ENCODE data around the gene ZEB2. TPM values are rescaled to one million over a fixed set of nuclear protein-coding genes. Genes with fewer than 3 reads are reported as not detected.

Gene ZEB2
- total RNA-seq, 1 experiment from 2014 or later, result 29.4 TPM

GRCh38 chr2:144514616-144515091 is 5.3 kb downstream of the ZEB2 start:
- Histone ChIP-seq H3K36me3 (ENCODE audit: insufficient read depth, low read length) (no peaks in the 10 kb centered on the region; the same call in 1 of the 2 replicates), H2AFZ (ENCODE audit: low read length) (no peak overlapping the region), H3K27ac (ENCODE audit: low read length) (no peak overlapping the region), H3K4me3 (ENCODE audit: low read length) (no peak overlapping the region), H3K9ac (ENCODE audit: low read length) (no peak overlapping the region), H3K4me1 (ENCODE audit: low read length) (peaks cover 50% of the 10 kb centered on the region), H3K4me2 (ENCODE audit: low read depth, low read length, poor library complexity, severe bottlenecking) (no peak overlapping the region), H3K9me3 (ENCODE audit: low read length) (no peaks in the 10 kb centered on the region), H3K27me3 (ENCODE audit: low read length) (no peaks in the 10 kb centered on the region), H3K9me2 (replicated peaks; ENCODE audit: insufficient read depth, low read length) (no peaks in the 10 kb centered on the region), H3K79me2 (ENCODE audit: low read length) (peaks cover 12% of the 10 kb centered on the region; the same call in 1 of the 2 replicates), H4K20me1 (ENCODE audit: insufficient read depth, low read depth, low read length) (peaks cover 23% of the 10 kb centered on the region; the same call in 1 of the 2 replicates)
- DNase-seq, result no peak

- Histone ChIP-seq H3K9me3 (ENCODE audit: low read length) (no peaks in the 10 kb centered on the region), H2AFZ (ENCODE audit: low read length) (no peak overlapping the region), H3K27me3 (ENCODE audit: low read length) (no peaks in the 10 kb centered on the region), H4K20me1 (ENCODE audit: insufficient read depth, low read depth, low read length) (peaks cover 23% of the 10 kb centered on the region; the same call in 1 of the 2 replicates), H3K9me2 (replicated peaks; ENCODE audit: insufficient read depth, low read length) (no peaks in the 10 kb centered on the region), H3K27ac (ENCODE audit: low read length) (no peak overlapping the region), H3K4me2 (ENCODE audit: low read depth, low read length, poor library complexity, severe bottlenecking) (no peak overlapping the region), H3K36me3 (ENCODE audit: insufficient read depth, low read length) (no peaks in the 10 kb centered on the region; the same call in 1 of the 2 replicates), H3K79me2 (ENCODE audit: low read length) (peaks cover 12% of the 10 kb centered on the region; the same call in 1 of the 2 replicates), H3K4me3 (ENCODE audit: low read length) (no peak overlapping the region), H3K4me1 (ENCODE audit: low read length) (peaks cover 45% of the 10 kb centered on the region), H3K9ac (ENCODE audit: low read length) (no peak overlapping the region)
- DNase-seq, result no peak
These were observed 6.4 kb downstream of the ZEB2 start for GRCh38 chr2:144513388-144514101.

- H3K9ac ChIP-seq (ENCODE audit: low read length), result no peak overlapping the region
- no peaks in the 10 kb centered on the region for H3K9me3 ChIP-seq (ENCODE audit: low read length)
- no peaks in the 10 kb centered on the region for H3K27me3 ChIP-seq (ENCODE audit: low read length)
- H3K4me1 ChIP-seq (ENCODE audit: low read length), result peaks cover 45% of the 10 kb centered on the region
- H3K4me3 ChIP-seq (ENCODE audit: low read length), result no peak overlapping the region
- no peaks in the 10 kb centered on the region; the same call in 1 of the 2 replicates for H3K36me3 ChIP-seq (ENCODE audit: insufficient read depth, low read length)
- no peak for DNase-seq
- no peak overlapping the region for H3K4me2 ChIP-seq (ENCODE audit: low read depth, low read length, poor library complexity, severe bottlenecking)
- no peak overlapping the region for H3K27ac ChIP-seq (ENCODE audit: low read length)
- peaks cover 12% of the 10 kb centered on the region; the same call in 1 of the 2 replicates for H3K79me2 ChIP-seq (ENCODE audit: low read length)
- peaks cover 23% of the 10 kb centered on the region; the same call in 1 of the 2 replicates for H4K20me1 ChIP-seq (ENCODE audit: insufficient read depth, low read depth, low read length)
- H3K9me2 ChIP-seq (replicated peaks; ENCODE audit: insufficient read depth, low read length), result no peaks in the 10 kb centered on the region
- no peak overlapping the region for H2AFZ ChIP-seq (ENCODE audit: low read length)
These were observed 7.0 kb downstream of the ZEB2 start for GRCh38 chr2:144512891-144513351.

GRCh38 chr2:144512470-144512869 is 7.4 kb downstream of the ZEB2 start:
- H3K27me3 ChIP-seq (ENCODE audit: low read length), result no peaks in the 10 kb centered on the region
- no peaks in the 10 kb centered on the region for H3K9me2 ChIP-seq (replicated peaks; ENCODE audit: insufficient read depth, low read length)
- DNase-seq, result no peak
- peaks cover 49% of the 10 kb centered on the region for H3K4me1 ChIP-seq (ENCODE audit: low read length)
- H4K20me1 ChIP-seq (ENCODE audit: insufficient read depth, low read depth, low read length), result peaks cover 23% of the 10 kb centered on the region; the same call in 1 of the 2 replicates
- H3K9ac ChIP-seq (ENCODE audit: low read length), result no peak overlapping the region
- no peak overlapping the region for H3K4me3 ChIP-seq (ENCODE audit: low read length)
- H3K4me2 ChIP-seq (ENCODE audit: low read depth, low read length, poor library complexity, severe bottlenecking), result no peak overlapping the region
- no peaks in the 10 kb centered on the region for H3K9me3 ChIP-seq (ENCODE audit: low read length)
- H2AFZ ChIP-seq (ENCODE audit: low read length), result no peak overlapping the region
- no peak overlapping the region for H3K27ac ChIP-seq (ENCODE audit: low read length)
- peaks cover 12% of the 10 kb centered on the region; the same call in 1 of the 2 replicates for H3K79me2 ChIP-seq (ENCODE audit: low read length)
- H3K36me3 ChIP-seq (ENCODE audit: insufficient read depth, low read length), result no peaks in the 10 kb centered on the region; the same call in 1 of the 2 replicates

GRCh38 chr2:144511937-144512336 is 8.0 kb downstream of the ZEB2 start:
- Histone ChIP-seq H2AFZ (ENCODE audit: low read length) (no peak overlapping the region), H3K9ac (ENCODE audit: low read length) (no peak overlapping the region), H3K4me3 (ENCODE audit: low read length) (no peak overlapping the region), H4K20me1 (ENCODE audit: insufficient read depth, low read depth, low read length) (peaks cover 23% of the 10 kb centered on the region; the same call in 1 of the 2 replicates), H3K27me3 (ENCODE audit: low read length) (no peaks in the 10 kb centered on the region), H3K27ac (ENCODE audit: low read length) (no peak overlapping the region), H3K4me2 (ENCODE audit: low read depth, low read length, poor library complexity, severe bottlenecking) (peak overlapping the region; percentile 47), H3K4me1 (ENCODE audit: low read length) (peaks cover 52% of the 10 kb centered on the region), H3K79me2 (ENCODE audit: low read length) (peaks cover 12% of the 10 kb centered on the region; the same call in 1 of the 2 replicates), H3K9me3 (ENCODE audit: low read length) (no peaks in the 10 kb centered on the region), H3K36me3 (ENCODE audit: insufficient read depth, low read length) (no peaks in the 10 kb centered on the region; the same call in 1 of the 2 replicates), H3K9me2 (replicated peaks; ENCODE audit: insufficient read depth, low read length) (no peaks in the 10 kb centered on the region)
- DNase-seq, result no peak

GRCh38 chr2:144511226-144511810 is 8.6 kb downstream of the ZEB2 start:
- no peaks in the 10 kb centered on the region for H3K27me3 ChIP-seq (ENCODE audit: low read length)
- no peaks in the 10 kb centered on the region for H3K9me2 ChIP-seq (replicated peaks; ENCODE audit: insufficient read depth, low read length)
- no peaks in the 10 kb centered on the region for H3K9me3 ChIP-seq (ENCODE audit: low read length)
- H4K20me1 ChIP-seq (ENCODE audit: insufficient read depth, low read depth, low read length), result peaks cover 23% of the 10 kb centered on the region; the same call in 1 of the 2 replicates
- peak overlapping the region; percentile 47 for H3K4me2 ChIP-seq (ENCODE audit: low read depth, low read length, poor library complexity, severe bottlenecking)
- peaks cover 52% of the 10 kb centered on the region for H3K4me1 ChIP-seq (ENCODE audit: low read length)
- peaks cover 12% of the 10 kb centered on the region; the same call in 1 of the 2 replicates for H3K79me2 ChIP-seq (ENCODE audit: low read length)
- no peaks in the 10 kb centered on the region; the same call in 1 of the 2 replicates for H3K36me3 ChIP-seq (ENCODE audit: insufficient read depth, low read length)
- H2AFZ ChIP-seq (ENCODE audit: low read length), result no peak overlapping the region
- H3K4me3 ChIP-seq (ENCODE audit: low read length), result peak overlapping the region; percentile 24; the same call in 1 of the 2 replicates
- H3K9ac ChIP-seq (ENCODE audit: low read length), result no peak overlapping the region
- H3K27ac ChIP-seq (ENCODE audit: low read length), result no peak overlapping the region
- DNase-seq, result no peak

- Histone ChIP-seq H3K27ac (ENCODE audit: low read length) (no peak overlapping the region), H3K79me2 (ENCODE audit: low read length) (peaks cover 12% of the 10 kb centered on the region; the same call in 1 of the 2 replicates), H3K9ac (ENCODE audit: low read length) (0 out of 2 replicates have a peak overlapping the region, but pooled peaks have one; percentile 25), H4K20me1 (ENCODE audit: insufficient read depth, low read depth, low read length) (peaks cover 23% of the 10 kb centered on the region; the same call in 1 of the 2 replicates), H3K4me1 (ENCODE audit: low read length) (peaks cover 54% of the 10 kb centered on the region), H3K4me3 (ENCODE audit: low read length) (peak overlapping the region; percentile 24; the same call in 1 of the 2 replicates), H3K9me3 (ENCODE audit: low read length) (no peaks in the 10 kb centered on the region), H3K36me3 (ENCODE audit: insufficient read depth, low read length) (no peaks in the 10 kb centered on the region; the same call in 1 of the 2 replicates), H2AFZ (ENCODE audit: low read length) (no peak overlapping the region), H3K4me2 (ENCODE audit: low read depth, low read length, poor library complexity, severe bottlenecking) (peak overlapping the region; percentile 47), H3K27me3 (ENCODE audit: low read length) (no peaks in the 10 kb centered on the region), H3K9me2 (replicated peaks; ENCODE audit: insufficient read depth, low read length) (no peaks in the 10 kb centered on the region)
- DNase-seq, result no peak
These were observed 9.5 kb downstream of the ZEB2 start for GRCh38 chr2:144510294-144510991.

All from Karpas-422 (cell line).